HG02798 (cell line): ENCODE results near the gene CTR9.

Experiments
- ATAC-seq: cut with Tn5 transposase; IDR thresholded peaks from one replicate; pipeline ENCODE4 v1.9.1; 2021; ENCODE audit warnings: mild to moderate bottlenecking; ENCODE audit not compliant: unreplicated experiment, poor library complexity

Gene CTR9

DNA sequence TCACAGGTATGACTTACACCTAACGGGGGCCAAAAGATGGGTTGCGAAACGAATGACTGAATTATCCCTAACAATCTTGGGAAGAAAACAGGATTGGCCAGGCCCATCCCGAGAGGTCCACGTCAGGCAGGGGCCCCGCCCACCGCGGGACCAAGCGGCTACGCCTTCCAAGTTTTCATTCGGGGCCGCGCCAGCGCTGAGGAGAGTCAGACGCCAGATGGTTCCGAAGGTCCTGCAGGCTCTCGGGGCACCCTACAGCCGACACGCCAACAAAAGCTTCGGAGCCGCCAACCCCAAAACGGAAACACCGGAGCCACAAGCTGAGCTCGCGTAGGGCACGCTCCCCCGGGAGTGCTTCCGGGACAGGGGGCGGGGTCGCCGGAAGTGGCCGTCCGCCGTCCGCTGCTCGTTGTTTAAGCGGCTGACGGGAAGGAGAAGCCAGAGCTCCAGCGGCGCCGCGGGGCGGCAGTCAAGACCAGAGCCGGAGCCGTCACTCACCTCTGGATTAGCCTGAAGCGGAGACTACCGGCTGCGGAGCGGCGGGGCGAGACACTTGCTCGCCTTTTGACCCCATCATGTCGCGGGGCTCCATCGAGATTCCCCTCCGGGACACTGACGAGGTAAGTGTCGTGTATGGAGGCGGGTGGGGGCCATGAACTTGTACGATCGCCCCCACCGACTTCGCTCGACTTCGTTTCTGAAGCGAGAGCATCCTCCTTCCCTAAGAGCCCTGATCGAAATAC is at the start of gene CTR9:
CTR9 (plus strand) TSS at position 409 of the 743 bp plus-strand sequence; CDS start at position 576, 167 bp downstream.
- ATAC-seq = peak; percentile 95

DNA sequence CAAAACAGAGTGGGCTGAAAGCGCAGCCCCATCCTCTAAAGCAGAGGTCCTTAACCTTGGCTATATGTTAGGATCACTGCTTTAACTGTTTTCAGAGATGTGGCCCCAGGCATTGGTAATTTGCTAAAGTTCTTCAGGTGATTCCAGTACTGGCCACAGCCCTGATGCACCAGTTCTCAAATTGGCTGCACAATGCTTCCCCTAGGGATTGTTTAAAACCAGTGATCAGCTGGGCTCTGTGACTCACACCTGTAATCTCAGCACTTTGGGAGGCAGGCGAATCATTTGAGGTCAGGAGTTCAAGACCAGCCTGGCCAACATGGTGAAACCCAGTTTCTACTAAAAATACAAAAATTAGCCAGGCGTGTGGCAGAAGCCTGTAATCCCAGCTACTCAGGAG is 49.1 kb upstream of the CTR9 start:
- no peak for ATAC-seq

DNA sequence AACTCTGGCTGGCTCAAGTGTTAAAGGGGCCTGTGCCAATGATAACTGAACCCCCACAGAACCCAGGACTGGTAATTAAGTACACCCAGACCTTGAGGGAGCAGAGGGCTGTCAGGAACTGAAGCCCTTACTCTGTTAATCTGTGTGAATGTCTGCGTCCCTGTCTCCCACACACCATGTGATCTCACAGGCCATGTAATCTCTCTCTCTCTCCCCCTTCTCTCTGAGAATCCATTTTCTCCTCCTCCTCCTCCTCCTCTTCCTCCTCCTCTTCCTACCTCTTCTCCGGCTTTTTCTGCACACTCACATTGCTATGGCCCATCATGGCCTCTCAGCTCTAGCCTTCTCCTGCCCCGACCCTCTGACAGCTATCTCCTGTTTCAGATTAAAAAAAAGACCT is 42.9 kb upstream of the CTR9 start:
- no peak for ATAC-seq

DNA sequence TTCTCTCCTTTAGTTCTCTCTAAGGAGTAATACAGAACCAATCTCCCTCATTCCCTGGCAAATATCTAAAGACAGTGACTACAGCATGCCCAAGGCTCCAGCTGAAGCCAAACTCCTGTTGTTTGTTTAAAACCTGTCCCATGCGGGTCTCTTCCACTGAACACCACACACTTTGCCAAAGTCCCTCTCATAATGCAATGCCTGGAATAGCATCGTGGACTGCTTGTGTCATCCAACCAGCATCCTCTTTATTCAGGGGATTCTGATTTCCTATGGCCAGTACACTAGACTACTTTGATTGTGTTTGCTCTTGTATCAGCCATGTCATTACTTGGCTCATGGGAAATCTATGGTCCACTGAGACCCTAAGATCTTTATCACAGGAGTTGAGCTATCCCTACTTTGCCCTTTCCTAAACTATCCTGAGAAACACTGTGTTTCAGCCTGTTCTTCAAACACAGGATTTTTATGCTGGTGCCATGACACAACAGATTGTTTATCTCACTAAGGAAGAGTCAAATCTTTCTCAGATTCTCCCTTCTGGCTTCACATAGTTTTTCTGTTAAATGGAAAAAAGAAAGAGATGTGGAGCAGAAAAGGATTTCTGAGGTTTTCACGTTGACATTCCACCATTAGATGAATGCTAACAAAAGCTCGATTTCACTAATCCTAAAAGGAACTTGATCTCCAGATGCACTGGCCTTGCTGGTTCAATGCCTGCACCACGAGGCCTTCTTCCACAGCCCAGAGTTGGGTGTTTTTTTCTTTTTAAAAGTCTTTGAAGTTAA is 41.6 kb upstream of the CTR9 start:
- no peak for ATAC-seq

DNA sequence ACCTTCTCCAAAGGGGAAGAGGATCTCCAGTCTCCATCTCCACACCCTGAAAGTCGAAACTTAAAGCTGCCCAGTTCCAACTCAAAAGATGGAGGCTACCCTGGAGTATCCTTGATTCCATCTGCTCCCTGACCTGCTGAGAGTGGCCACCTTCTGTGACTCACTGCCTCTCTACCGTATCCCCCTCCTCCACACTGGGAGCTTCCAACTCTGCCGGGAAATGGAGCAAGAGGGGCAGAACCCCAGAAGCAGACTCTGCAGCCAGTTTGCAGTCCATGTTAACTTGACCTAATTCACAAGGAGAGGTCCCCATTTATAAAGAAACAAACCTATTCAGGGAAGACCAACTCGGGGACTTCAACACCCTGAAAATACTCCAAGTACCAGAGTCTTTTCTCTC is 35.5 kb upstream of the CTR9 start:
- ATAC-seq = no peak

DNA sequence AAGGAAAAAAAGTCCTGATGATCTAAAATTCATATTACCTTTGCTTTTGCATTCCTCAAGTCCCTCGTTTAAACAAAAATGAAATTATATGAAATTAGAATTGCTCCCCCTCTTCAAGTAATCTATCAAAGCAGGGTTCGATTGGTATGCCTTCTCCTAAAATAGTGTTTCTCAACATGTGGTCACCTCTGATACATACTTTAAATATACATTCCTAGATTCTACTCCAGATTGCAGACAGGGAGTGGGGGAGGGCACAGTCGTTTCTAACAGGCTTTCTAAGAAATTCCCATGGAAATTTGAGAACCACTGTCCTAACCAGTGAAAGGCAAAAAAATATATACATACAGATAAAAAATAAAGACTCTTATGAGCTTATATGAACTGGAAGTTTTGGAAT is 34.9 kb upstream of the CTR9 start:
- ATAC-seq = no peak

DNA sequence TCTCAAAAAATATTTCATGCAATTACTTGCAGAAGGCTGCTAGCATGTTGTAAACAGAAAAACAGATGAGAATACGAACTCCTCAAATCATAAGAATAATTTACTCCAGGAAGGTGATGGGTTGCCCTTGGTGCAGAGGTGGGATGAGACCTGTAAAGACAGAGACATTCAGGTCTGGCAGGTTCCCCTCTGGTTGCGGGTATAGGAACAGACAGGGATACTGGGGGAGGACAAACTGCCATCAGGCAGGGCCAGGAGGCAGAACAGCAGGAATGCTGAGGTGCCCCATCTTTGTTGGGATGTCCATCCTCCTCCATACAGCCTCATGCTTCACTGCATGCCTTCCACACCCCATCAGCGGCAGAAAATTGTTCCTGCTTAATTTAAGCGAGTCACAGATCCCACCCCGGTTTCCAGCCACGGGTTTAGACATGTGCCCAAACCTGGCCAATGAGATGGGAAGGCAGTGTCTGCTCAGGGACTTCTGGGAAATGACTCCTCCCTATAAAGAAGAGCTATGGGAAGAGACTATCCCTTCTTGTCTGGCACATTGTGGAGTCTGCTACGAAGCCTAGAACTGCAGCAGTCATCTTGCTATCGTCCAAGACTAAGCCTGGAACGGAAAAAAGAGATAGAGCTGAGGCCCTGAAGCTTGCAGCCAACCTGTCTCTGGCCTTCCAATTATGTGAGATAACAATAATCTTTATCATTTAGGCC is 34.3 kb upstream of the CTR9 start:
- ATAC-seq = no peak

DNA sequence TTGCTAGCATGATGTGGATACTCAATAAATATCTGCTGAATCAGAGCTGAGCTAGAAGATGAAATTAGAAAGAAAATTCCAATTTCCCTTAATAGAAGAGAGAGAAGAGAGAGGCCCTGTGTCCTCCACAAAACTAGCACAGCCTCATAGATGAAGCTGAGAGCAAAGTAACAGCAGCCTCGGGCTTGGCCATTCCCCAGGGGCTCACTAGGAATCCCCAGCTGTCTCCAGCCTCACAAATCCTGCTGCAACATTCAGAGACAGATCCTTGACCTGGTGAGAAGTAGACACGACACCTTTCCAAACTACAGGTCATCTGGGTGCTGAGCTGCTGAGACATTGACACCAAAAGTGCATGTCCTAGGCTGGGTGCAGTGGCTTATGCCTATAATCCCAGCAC is 31.4 kb upstream of the CTR9 start:
- no peak for ATAC-seq

DNA sequence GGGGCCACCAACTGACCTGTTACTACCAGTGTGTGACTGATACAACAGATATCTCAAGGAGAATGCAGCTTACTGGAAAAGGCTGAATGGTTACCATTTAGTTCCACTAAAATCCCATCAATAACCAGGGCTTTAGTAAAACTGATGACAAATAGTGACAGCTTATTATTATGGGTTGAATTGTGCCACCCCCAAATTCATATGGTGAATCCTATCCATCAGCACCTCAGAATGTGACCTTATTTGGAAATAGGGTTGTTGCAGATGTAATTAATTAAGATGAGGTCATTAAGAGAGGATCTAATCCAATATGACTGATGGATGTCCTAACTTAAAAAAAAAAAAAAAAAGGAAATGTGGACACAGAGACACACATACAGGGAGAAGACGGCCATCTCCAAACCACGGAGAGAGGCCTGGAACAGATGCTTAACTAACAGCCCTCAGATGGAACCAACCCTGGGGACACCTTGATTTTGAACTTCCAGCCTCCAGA is 30.1 kb upstream of the CTR9 start:
- no peak for ATAC-seq

DNA sequence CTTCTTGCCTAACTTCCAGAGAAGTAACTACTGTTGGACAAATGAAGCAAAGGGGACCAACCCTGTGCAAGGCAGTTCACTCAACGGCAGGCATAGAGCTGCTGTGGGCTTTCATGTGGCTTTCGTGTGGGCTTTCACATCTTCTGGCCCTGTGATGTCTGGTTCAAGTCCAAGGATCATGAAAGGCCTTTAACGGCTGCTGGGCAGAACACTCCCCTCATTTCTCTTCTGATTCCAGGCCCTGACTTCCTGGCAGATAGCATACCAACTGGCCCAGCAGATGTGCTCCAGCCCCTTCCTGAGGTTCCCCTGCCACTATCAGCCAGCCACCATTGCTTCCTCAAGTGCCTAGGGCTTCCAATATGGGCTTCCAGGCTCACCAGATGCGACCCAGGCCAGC is 28.7 kb upstream of the CTR9 start:
- no peak for ATAC-seq

DNA sequence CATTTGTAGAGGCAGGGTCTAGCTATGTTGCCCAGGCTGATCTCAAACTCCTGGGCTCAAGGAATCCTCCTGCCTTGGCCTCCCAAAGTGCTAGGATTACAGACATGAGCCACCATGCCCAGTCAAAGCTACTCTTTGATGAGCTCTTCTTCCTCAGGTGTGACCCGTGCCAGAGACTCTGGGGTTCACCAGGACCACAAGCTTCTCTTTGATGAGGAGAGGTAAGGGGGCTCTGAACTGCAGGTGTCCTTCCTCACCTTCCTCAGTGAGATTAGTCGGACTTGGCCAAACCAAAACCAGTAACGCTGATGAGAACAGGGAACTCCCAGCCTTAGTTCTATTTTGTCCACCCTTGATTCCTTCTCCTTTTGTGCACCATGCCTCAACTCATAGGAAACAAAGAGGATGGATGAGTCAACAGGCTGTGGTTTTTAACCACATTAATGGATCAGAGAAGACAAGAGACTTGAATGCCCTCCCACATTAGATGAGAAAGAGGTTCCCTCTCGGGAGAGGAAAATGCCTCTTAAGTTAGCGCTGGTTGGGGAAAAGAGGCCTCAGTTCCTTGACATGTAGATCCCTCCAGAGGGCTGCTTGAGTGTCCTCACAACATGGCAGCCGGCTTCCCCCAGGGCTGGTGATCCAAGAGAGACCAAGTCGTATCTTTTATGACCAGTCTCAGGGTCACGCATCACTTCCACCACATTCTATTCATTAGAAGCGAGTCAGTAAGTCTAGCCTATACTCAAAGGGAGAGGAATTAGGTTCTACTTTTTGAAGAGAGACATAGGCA is 25.7 kb upstream of the CTR9 start:
- ATAC-seq = no peak

DNA sequence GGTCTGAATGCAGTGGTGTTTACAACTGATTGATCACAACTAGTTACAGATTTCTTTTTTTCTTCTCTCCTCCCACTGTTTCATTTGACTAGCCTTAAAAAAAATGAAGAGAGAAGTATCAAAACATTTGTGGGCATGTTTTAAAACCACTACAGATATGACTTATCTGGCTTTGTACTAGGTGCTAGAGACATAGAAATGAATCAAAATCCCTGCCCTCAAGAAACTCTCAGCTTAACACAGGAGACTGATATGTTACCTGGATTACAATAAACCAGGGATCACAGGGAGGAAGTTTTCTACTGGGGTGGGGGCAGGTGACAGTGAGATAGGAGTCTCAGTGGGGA is 25.2 kb upstream of the CTR9 start:
- ATAC-seq = no peak

DNA sequence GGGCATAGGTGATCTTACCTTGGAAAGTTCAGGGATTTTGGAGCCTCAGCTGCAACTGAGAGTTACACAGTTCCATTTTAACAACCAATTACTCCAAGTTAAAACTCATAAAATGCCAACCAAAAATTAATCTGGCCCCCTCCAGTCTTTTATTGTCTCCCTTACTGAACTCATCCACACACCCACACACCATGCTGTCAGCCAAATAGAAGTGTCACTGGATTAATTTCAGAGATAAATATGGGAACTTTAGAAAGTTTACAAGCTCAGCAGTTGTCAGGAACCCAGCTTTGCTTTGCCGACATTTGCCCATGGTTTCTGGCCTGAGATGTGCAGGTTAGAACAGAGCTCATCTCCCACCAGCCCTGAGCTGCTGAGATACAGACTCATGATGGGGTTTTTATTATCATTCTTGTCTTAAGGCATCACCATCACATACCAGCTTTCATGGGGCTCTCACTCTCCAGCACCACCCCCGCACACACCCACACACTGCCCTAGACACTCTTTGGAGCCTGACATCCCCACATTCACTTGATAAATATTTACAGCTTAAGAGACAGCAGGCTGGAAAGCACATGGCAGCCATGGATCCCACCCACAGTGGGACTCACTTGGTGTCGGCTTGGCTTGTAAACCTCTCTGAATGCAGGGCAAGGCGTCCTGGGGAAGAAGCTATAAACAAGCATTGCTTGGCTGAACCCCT is 23.7 kb upstream of the CTR9 start:
- no peak for ATAC-seq

DNA sequence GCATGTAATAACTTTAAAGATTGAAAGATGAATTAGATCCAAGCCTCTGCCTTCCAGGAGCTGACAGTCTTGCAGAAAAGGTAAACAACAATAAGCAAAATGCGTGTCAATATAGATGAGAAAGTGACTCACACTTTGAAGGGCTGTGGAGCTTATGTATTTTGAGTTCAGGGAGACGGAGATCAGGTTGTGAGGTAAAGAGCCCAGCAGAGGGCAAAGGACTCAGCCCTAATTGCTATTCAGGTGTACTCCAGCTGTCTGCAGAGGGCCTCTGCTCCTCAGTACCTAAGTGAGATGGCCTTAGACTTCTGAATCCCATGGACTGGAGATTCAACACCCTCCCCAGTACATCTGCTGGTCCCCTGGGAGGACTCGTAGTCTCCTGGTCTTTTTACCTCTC is 22.9 kb upstream of the CTR9 start:
- ATAC-seq = no peak

DNA sequence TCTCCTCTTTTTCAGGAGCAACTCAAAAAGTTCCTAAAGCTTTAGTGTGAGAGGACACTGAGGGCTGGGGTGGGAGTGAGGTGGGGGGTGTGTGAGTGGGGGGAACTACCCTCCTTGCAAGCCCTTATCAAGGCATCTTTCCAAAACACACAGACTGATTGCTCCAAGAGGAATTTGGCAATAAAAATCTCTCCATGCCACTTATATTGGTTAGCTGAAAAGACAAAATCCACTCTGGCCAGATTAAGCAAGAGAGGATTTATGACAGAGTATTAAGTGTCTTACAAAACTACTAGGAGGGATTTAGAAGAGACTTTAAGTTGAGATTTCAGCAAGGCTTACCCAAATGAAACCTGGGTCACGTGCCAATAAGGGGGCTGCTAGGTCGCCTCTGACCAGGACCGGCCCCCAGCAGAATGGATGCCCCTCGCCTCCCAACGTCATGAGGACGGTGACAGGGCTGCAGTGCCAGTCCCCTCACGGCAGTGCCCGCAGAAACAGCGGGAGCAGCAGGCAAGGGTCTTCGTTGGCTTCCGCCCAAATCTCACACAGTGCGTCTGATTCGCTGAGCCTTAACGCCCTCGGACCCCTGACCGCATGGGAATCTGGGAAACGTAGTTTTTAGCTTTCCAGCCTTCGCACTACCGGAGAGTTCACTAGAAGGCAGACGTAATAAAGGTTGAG is 22.1 kb upstream of the CTR9 start:
- ATAC-seq = no peak

DNA sequence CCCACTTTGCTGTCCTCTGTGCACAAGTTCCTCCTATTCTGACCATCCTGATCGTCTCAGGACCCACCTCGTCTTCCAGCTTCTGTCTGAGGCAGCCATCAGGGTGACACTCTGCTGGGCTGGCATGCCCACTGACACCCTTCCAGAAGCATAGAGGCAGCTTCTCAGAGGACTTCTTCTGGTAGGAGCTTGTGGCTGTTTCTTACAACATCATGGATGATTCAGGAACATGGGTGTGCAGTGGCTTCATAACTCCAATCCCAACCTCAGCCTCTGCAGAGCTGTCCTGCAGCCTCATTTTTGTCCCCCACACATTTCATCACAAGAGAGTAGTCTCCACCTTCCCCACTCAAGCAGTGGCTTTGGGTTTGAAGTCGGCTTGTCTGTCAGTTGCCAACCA is 20.9 kb upstream of the CTR9 start:
- ATAC-seq = no peak

DNA sequence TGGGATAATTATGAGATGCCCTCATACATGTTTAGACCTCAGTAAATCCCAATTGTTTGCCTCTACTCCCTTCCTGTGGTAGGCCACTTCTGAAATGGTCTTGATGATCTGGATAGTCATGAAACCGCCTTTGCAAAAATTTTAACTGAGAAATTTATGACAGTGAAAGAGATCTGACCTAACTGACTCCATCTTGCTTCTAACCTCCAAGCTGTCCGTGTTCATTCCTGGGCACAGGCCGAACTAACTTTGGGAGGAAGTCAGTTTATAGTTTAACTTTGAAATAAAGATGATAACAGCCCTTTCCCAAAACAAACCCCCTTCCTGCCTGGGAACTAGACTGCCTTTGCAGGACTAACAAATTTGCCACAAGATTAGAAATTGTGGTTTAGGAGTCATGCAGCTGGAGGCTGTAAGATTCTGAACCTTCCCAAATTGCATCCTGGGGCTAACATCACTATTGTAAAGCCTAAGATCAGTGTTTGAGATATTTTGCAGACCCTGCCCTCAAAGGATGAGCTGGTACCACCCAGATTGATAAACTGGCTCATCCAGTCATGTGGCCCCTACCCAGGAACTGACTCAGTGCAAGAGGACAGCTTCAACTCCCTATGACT is 19.9 kb upstream of the CTR9 start:
- no peak for ATAC-seq

DNA sequence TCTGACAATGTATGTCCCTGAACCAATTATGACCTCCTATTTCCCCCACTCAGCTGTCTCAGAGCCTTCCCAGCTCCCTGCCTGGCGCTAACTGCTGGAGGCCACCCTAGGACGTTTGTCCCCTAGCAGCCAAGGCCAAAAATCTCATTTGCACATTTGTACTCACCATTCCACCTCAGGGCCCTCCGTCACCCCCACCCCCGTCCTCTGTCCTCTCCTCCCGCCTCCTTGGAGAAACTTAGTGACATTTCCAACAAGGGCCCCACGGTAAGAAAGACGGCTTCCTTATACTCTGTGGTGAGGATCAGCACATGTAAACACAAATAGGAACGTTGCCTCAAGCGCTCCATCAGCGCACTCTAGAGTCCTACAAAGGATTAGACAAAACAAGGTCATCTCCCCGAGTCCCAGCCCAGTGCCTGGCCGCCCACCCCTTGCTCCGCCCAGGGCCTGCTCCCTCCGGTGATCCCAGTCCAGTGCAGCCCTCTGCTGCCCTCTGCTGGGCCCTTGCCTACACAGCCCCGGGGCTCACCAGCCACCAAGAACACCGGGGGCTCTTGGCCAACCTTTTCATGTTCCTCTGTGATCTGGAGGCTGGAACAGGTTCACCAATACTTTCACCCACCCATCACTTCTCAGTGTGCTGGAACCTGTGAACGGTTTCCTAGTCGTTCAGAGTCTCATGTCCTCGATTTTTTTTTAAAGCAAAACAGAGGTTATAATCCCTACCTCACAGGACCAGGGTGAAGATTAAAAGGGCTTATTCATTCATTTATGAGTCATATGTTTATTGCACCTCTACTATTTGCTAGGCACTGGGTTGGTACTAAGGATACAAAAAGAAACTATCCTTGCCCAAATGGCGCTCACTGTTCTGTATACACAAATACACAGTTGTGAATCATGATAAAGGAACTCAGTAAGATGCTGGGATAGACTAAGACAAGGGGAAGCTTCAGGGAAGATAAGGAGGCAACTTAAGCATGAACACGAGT is 15.3 kb upstream of the CTR9 start:
- ATAC-seq = peak; percentile 99
